ENCODE data around the gene PSMA5. TPM values are rescaled to one million over a fixed set of nuclear protein-coding genes. Genes with fewer than 3 reads are reported as not detected.

Gene PSMA5
- total RNA-seq, 1 donor from 2014 or later: 62.0 TPM

DNA sequence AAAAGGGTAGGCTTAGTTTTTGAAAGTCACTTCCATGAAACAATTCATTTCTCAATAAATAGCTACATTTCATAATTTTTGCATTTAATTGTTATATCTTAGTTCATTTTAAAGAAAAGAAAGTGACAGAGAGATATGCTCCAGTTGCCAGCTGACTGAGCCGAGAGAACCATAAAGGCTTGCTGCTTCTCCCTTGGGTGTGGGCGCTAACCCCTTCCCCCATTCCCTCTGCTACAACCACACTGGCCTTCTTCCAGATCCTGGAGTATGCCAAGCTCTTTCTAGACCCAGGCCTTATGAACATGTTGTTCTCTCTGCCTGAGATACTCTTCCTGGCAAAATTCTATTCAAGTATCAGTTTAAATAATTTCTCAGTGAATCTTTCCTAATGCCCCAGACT lies 40.8 kb downstream of the PSMA5 start:
- Histone ChIP-seq H3F3A (ENCODE audit: low read depth) (peaks cover 18% of the 10 kb centered on the region), H3K79me2 (ENCODE audit: low read depth) (peaks cover 100% of the 10 kb centered on the region), H3K27ac (no peak overlapping the region), H2AFZ (replicated peaks) (no peak overlapping the region), H3K9ac (no peak overlapping the region), H3K27me3 (no peaks in the 10 kb centered on the region), H3K9me3 (ENCODE audit: low read depth) (no peaks in the 10 kb centered on the region), H3K4me1 (peaks cover 16% of the 10 kb centered on the region), H3K4me3 (no peak overlapping the region), H4K20me1 (ENCODE audit: low read depth) (peaks cover 24% of the 10 kb centered on the region), H3K4me2 (no peak overlapping the region), H3K36me3 (no peaks in the 10 kb centered on the region)
- Mint-ChIP-seq H3K27ac (no peak overlapping the region), H3K36me3 (no peaks in the 10 kb centered on the region), H3K4me3 (no peak overlapping the region), H3K9me3 (no peaks in the 10 kb centered on the region), H3K27me3 (ENCODE audit: insufficient read depth, low read depth) (no peaks in the 10 kb centered on the region), H3K4me1 (peaks cover 9% of the 10 kb centered on the region)
- TF ChIP-seq, protein P1, sequence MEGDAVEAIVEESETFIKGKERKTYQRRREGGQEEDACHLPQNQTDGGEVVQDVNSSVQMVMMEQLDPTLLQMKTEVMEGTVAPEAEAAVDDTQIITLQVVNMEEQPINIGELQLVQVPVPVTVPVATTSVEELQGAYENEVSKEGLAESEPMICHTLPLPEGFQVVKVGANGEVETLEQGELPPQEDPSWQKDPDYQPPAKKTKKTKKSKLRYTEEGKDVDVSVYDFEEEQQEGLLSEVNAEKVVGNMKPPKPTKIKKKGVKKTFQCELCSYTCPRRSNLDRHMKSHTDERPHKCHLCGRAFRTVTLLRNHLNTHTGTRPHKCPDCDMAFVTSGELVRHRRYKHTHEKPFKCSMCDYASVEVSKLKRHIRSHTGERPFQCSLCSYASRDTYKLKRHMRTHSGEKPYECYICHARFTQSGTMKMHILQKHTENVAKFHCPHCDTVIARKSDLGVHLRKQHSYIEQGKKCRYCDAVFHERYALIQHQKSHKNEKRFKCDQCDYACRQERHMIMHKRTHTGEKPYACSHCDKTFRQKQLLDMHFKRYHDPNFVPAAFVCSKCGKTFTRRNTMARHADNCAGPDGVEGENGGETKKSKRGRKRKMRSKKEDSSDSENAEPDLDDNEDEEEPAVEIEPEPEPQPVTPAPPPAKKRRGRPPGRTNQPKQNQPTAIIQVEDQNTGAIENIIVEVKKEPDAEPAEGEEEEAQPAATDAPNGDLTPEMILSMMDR (IDR thresholded peaks at IDR 0.05): no peak
- no peak for TF ChIP-seq EZH2 (IDR thresholded peaks at IDR 0.05)
- no peak for TF ChIP-seq EZH2phosphoT487 (IDR thresholded peaks at IDR 0.05)
- DNase-seq (ENCODE audit: low spot score): no peak

DNA sequence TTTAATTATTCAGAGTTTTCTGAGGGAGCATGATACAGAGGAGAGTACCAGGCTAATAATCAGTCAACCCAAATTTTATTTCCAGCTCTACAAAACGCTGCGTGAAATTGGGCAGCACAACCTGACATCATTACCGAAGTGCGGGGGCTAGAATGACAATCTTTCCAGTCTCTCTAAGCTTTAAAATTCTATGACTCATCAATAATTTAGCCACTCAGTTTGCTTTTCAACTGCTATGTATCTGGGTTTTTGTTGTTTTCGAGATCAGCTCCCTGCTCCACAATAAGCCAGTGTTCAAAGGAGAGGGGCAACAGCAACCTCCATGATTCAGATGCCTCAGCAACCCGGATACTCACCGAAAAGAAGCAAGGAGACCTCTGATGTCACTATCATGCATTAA lies 42.4 kb downstream of the PSMA5 start:
- Histone ChIP-seq H3K4me1 (peaks cover 16% of the 10 kb centered on the region), H2AFZ (replicated peaks) (no peak overlapping the region), H3K27ac (peak overlapping the region; percentile 73), H3K9me3 (ENCODE audit: low read depth) (no peaks in the 10 kb centered on the region), H3K4me2 (peak overlapping the region; percentile 25), H3K9ac (no peak overlapping the region), H3K79me2 (ENCODE audit: low read depth) (peaks cover 100% of the 10 kb centered on the region), H3K27me3 (no peaks in the 10 kb centered on the region), H4K20me1 (ENCODE audit: low read depth) (peaks cover 15% of the 10 kb centered on the region), H3K4me3 (no peak overlapping the region), H3F3A (ENCODE audit: low read depth) (peaks cover 18% of the 10 kb centered on the region), H3K36me3 (no peaks in the 10 kb centered on the region)
- H3K36me3 Mint-ChIP-seq: no peaks in the 10 kb centered on the region
- no peak overlapping the region for H3K27ac Mint-ChIP-seq
- H3K4me1 Mint-ChIP-seq: peaks cover 9% of the 10 kb centered on the region
- no peaks in the 10 kb centered on the region for H3K9me3 Mint-ChIP-seq
- TF ChIP-seq, protein P1 (IDR thresholded peaks at IDR 0.05): no peak
- TF ChIP-seq EZH2 (IDR thresholded peaks at IDR 0.05) (no peak), EZH2phosphoT487 (IDR thresholded peaks at IDR 0.05) (no peak)
- DNase-seq (ENCODE audit: low spot score): no peak
- no peaks in the 10 kb centered on the region for H3K27me3 Mint-ChIP-seq (ENCODE audit: insufficient read depth, low read depth)
- H3K4me3 Mint-ChIP-seq: no peak overlapping the region

DNA sequence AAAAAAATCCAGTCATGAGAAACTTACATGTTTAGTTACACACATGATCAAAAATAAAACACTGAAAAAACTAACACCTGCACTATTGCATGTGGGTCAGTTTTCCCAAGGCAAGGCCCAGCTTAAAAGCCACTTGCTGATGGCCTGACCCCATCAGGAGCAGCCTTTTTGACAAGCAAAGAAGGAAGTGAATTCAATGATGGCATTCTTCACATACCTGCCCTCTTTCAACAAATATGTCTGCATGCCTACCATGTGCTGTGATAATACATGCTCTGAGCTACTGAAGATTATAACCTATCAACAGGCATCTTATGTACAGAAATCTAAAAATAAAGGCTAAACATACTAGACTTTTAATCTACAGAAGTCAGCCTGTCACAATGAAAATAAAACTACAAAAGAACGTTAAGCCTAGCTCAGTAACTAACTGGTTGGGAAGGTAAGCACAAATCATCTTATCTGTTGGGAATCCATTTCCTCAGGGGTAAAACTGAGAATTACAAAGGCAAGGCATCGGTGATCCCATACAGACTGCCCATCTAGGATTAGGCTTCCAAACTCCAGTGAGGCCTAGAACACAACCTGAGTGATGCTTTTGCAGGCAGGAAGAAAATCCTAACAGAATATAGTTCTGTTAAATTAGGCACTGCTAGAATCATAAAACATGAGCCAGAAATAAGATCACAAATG lies 43.0 kb downstream of the PSMA5 start:
- peak overlapping the region; percentile 25 for H3K4me2 ChIP-seq
- H3K4me3 Mint-ChIP-seq: no peak overlapping the region
- H3K27me3 ChIP-seq: no peaks in the 10 kb centered on the region
- peaks cover 13% of the 10 kb centered on the region for H4K20me1 ChIP-seq (ENCODE audit: low read depth)
- DNase-seq (ENCODE audit: low spot score): peak; percentile 46
- H3K9ac ChIP-seq: no peak overlapping the region
- H3K4me1 Mint-ChIP-seq: peaks cover 9% of the 10 kb centered on the region
- no peaks in the 10 kb centered on the region for H3K9me3 ChIP-seq (ENCODE audit: low read depth)
- H3K27me3 Mint-ChIP-seq (ENCODE audit: insufficient read depth, low read depth): no peaks in the 10 kb centered on the region
- H3F3A ChIP-seq (ENCODE audit: low read depth): peaks cover 18% of the 10 kb centered on the region
- no peaks in the 10 kb centered on the region for H3K36me3 Mint-ChIP-seq
- H3K27ac Mint-ChIP-seq: no peak overlapping the region
- H3K4me1 ChIP-seq: peaks cover 16% of the 10 kb centered on the region
- H3K27ac ChIP-seq: peak overlapping the region; percentile 73
- peaks cover 97% of the 10 kb centered on the region for H3K79me2 ChIP-seq (ENCODE audit: low read depth)
- H3K4me3 ChIP-seq: no peak overlapping the region
- H2AFZ ChIP-seq (replicated peaks): no peak overlapping the region
- no peak for TF ChIP-seq EZH2 (IDR thresholded peaks at IDR 0.05)
- TF ChIP-seq, protein P1 (IDR thresholded peaks at IDR 0.05): no peak
- TF ChIP-seq EZH2phosphoT487 (IDR thresholded peaks at IDR 0.05): no peak
- H3K9me3 Mint-ChIP-seq: no peaks in the 10 kb centered on the region
- no peaks in the 10 kb centered on the region for H3K36me3 ChIP-seq

All from neural progenitor cell (in vitro differentiated cells).